SU-DHL-6 (cell line): ENCODE measurements around the gene FKBP10.

Experiments
- CTCF ChIP-seq: fragments of 200-600 bp; sonication (generic); IDR thresholded peaks from one replicate; pipeline ENCODE4 v1.5.1; 2017; ENCODE audit warnings: antibody characterized with exemption, mild to moderate bottlenecking, low read length, moderate library complexity; ENCODE audit not compliant: insufficient read depth, poor library complexity, severe bottlenecking
- EZH2phosphoT487 ChIP-seq: fragments of 200-600 bp; sonication (generic), shearing (Covaris generic); conservative IDR thresholded peaks from 2 replicates; pipeline ENCODE4 v1.6.1; 2018; ENCODE audit warnings: mild to moderate bottlenecking, antibody characterized with exemption, low read length, moderate library complexity, mixed read lengths

GRCh38 chr17:41816637-41817320 lies 4.0 kb downstream of the FKBP10 start:
- TF ChIP-seq CTCF = no peak
- TF ChIP-seq EZH2phosphoT487 = no peak
